SK-N-MC (cell line): ENCODE results near the gene MMEL1.
A peak's percentile ranks its signal among the peaks of the same experiment; 100 is the strongest.

Source experiments
- EZH2 ChIP-seq: fragments of 200-600 bp; sonication (generic); IDR thresholded peaks from one replicate; pipeline ENCODE4 v1.6.1; 2017; ENCODE audit warnings: antibody characterized with exemption
- POLR2AphosphoS5 ChIP-seq: IDR thresholded peaks from 2 replicates; pipeline ENCODE4 v1.6.1; 2012; ENCODE audit warnings: mild to moderate bottlenecking, low read depth, low read length, borderline replicate concordance

GRCh38 chr1:2545754-2546514 lies 86.9 kb downstream of the MMEL1 start:
- TF ChIP-seq POLR2AphosphoS5, result peak; percentile 70
- TF ChIP-seq EZH2, result no peak
